AG09319 (cell line): ENCODE measurements around the gene ADAMTS20.
"Not testable (repeated sequence)": the region's sequence is repeated elsewhere in the genome, so short reads cannot be mapped to it uniquely, and the experiment has no call there.

Experiments used
- DNase-seq: peaks from one replicate; pipeline ENCODE4 v3.0.0-alpha.2; 2010; ENCODE audit warnings: low read depth; ENCODE audit errors: extremely low read depth
- CTCF ChIP-seq: IDR thresholded peaks from 2 replicates; pipeline ENCODE4 v1.5.1; 2011; ENCODE audit warnings: low read depth, mild to moderate bottlenecking, inconsistent platforms, low read length, moderate library complexity

ADAMTS20 gene

GRCh38 chr12:43550831-43551271, 1.2 kb downstream of the ADAMTS20 start:
- no peak for TF ChIP-seq CTCF
- DNase-seq: no peak

- no peak for DNase-seq
- no peak for TF ChIP-seq CTCF
Measured at GRCh38 chr12:43544703-43545102, 7.3 kb downstream of the ADAMTS20 start.

- DNase-seq: no peak
- no peak for TF ChIP-seq CTCF
Measured at GRCh38 chr12:43540470-43540869, 11.5 kb downstream of the ADAMTS20 start.

- DNase-seq: not testable (repeated sequence)
Measured at GRCh38 chr12:43537675-43538074, 14.3 kb downstream of the ADAMTS20 start.

- TF ChIP-seq CTCF: no peak
Measured at GRCh38 chr12:43516045-43516444, 36.0 kb downstream of the ADAMTS20 start.

GRCh38 chr12:43501703-43502102, 50.3 kb downstream of the ADAMTS20 start:
- TF ChIP-seq CTCF: peak; percentile 61
- peak; percentile 2 for DNase-seq

More at GRCh38 chr12:43516045-43516444, 36.0 kb downstream of the ADAMTS20 start:
- no peak for DNase-seq

GRCh38 chr12:43493261-43493797, 58.7 kb downstream of the ADAMTS20 start:
- DNase-seq: no peak
- no peak for TF ChIP-seq CTCF
